UCSD-AML1 (cell line): Measurements from ENCODE around the gene ATP6V1F.

Experiments
- DNase-seq: peaks from one replicate; lab custom pipeline; 2025; ENCODE audit not compliant: unreplicated experiment; lab: John Stamatoyannopoulos, UW

The ATP6V1F gene

GRCh38 chr7:128881458-128882125 lies 18.9 kb downstream of the ATP6V1F start:
- DNase-seq, result no peak

GRCh38 chr7:128882134-128882533 lies 19.5 kb downstream of the ATP6V1F start:
- no peak for DNase-seq

GRCh38 chr7:128883622-128884448 lies 21.2 kb downstream of the ATP6V1F start:
- DNase-seq, result peak; percentile 67

- no peak for DNase-seq
These were observed 22.1 kb downstream of the ATP6V1F start for GRCh38 chr7:128884561-128885369.

GRCh38 chr7:128885370-128886187 lies 22.9 kb downstream of the ATP6V1F start:
- DNase-seq, result no peak

- no peak for DNase-seq
These were observed 23.9 kb downstream of the ATP6V1F start for GRCh38 chr7:128886391-128887168.

- no peak for DNase-seq
These were observed 24.7 kb downstream of the ATP6V1F start for GRCh38 chr7:128887169-128888038.

GRCh38 chr7:128888039-128888755 lies 25.5 kb downstream of the ATP6V1F start:
- DNase-seq, result no peak

- no peak for DNase-seq
These were observed 26.1 kb downstream of the ATP6V1F start for GRCh38 chr7:128888756-128889095.

GRCh38 chr7:128889121-128889520 lies 26.5 kb downstream of the ATP6V1F start:
- no peak for DNase-seq

- no peak for DNase-seq
These were observed 27.9 kb downstream of the ATP6V1F start for GRCh38 chr7:128890306-128891109.

GRCh38 chr7:128891110-128891941 lies 28.7 kb downstream of the ATP6V1F start:
- no peak for DNase-seq

- DNase-seq, result no peak
These were observed 29.2 kb downstream of the ATP6V1F start for GRCh38 chr7:128891942-128892269.

GRCh38 chr7:128892521-128893250 lies 30.0 kb downstream of the ATP6V1F start:
- DNase-seq, result no peak

GRCh38 chr7:128893251-128894100 lies 30.8 kb downstream of the ATP6V1F start:
- no peak for DNase-seq
